ENCODE results near the gene PRR22. TPM values are rescaled to one million over a fixed set of nuclear protein-coding genes. Genes with fewer than 3 reads are reported as not detected.

The PRR22 gene
- total RNA-seq, 4 donors from 2014 or later, result 0.19 to 1.2 (median 1.0) TPM

GRCh38 chr19:5787409-5788182 is 3.0 kb upstream of the PRR22 start:
- intact Hi-C loops (cut with DNase I), result no loop called here
- H3K27ac ChIP-seq (replicated peaks in 1 of 4), result no peak overlapping the region
- H3K4me3 ChIP-seq, result no peak overlapping the region
- H3K9me3 ChIP-seq, result no peaks in the 10 kb centered on the region
- H3K36me3 ChIP-seq, result peaks cover 59 to 69% (median 65%) of the 10 kb centered on the region in 4 donors
- no peaks in the 10 kb centered on the region for H3K27me3 ChIP-seq
- WGBS, result 81% methylated on average over 14 of the region's 39 CpGs
- TF ChIP-seq POLR2AphosphoS5 (IDR thresholded peaks at IDR 0.05), result no peak
- TF ChIP-seq CTCF (IDR thresholded peaks at IDR 0.05), result no peak
- TF ChIP-seq POLR2A (IDR thresholded peaks at IDR 0.05; ENCODE audit: low read depth), result no peak
- TF ChIP-seq EP300 (IDR thresholded peaks at IDR 0.05), result no peak
- H3K4me1 ChIP-seq, result peaks cover 7 to 12% (median 9%) of the 10 kb centered on the region in 4 donors
- no peak for DNase-seq (ENCODE audit: extremely low spot score)

GRCh38 chr19:5786593-5787408 is 2.3 kb upstream of the PRR22 start:
- 89% methylated on average over 36 of the region's 44 CpGs for WGBS
- peaks cover 59 to 69% (median 65%) of the 10 kb centered on the region in 4 donors for H3K36me3 ChIP-seq

GRCh38 chr19:5785423-5785822 is 877 bp upstream of the PRR22 start:
- Histone ChIP-seq H3K4me3 (no peak overlapping the region), H3K4me1 (peaks cover 7 to 9% (median 8%) of the 10 kb centered on the region in 4 donors), H3K27ac (replicated peaks in 1 of 4) (no peak overlapping the region), H3K27me3 (no peaks in the 10 kb centered on the region), H3K9me3 (no peaks in the 10 kb centered on the region), H3K36me3 (peaks cover 59 to 69% (median 65%) of the 10 kb centered on the region in 4 donors)
- WGBS, result 96% methylated on average over 17 of the region's 37 CpGs
- TF ChIP-seq POLR2A (IDR thresholded peaks at IDR 0.05; ENCODE audit: low read depth), result no peak
- no peak for TF ChIP-seq CTCF (IDR thresholded peaks at IDR 0.05)
- TF ChIP-seq POLR2AphosphoS5 (IDR thresholded peaks at IDR 0.05), result no peak
- TF ChIP-seq EP300 (IDR thresholded peaks at IDR 0.05), result no peak
- intact Hi-C loops (cut with DNase I), result no loop called here
- no peak for DNase-seq (ENCODE audit: extremely low spot score)

More at GRCh38 chr19:5786593-5787408, 2.3 kb upstream of the PRR22 start:
- TF ChIP-seq POLR2AphosphoS5 (IDR thresholded peaks at IDR 0.05) (no peak), EP300 (IDR thresholded peaks at IDR 0.05) (no peak), POLR2A (IDR thresholded peaks at IDR 0.05; ENCODE audit: low read depth) (no peak), CTCF (IDR thresholded peaks at IDR 0.05) (no peak)
- no peak for DNase-seq (ENCODE audit: extremely low spot score)
- no peak overlapping the region for H3K27ac ChIP-seq (replicated peaks in 1 of 4)
- H3K27me3 ChIP-seq, result no peaks in the 10 kb centered on the region
- H3K9me3 ChIP-seq, result no peaks in the 10 kb centered on the region
- intact Hi-C loops (cut with DNase I), result no loop called here
- peaks cover 7 to 12% (median 9%) of the 10 kb centered on the region in 4 donors for H3K4me1 ChIP-seq
- H3K4me3 ChIP-seq, result no peak overlapping the region

- Histone ChIP-seq H3K36me3 (peaks cover 41 to 49% (median 47%) of the 10 kb centered on the region in 4 donors), H3K27me3 (no peaks in the 10 kb centered on the region), H3K4me1 (no peaks in the 10 kb centered on the region), H3K9me3 (no peaks in the 10 kb centered on the region), H3K27ac (replicated peaks in 1 of 4) (no peak overlapping the region), H3K4me3 (no peak overlapping the region)
- DNase-seq (ENCODE audit: extremely low spot score), result no peak
- 77% methylated on average over 12 of the region's 48 CpGs for WGBS
- TF ChIP-seq EP300 (IDR thresholded peaks at IDR 0.05), result no peak
- no peak for TF ChIP-seq CTCF (IDR thresholded peaks at IDR 0.05)
- no peak for TF ChIP-seq POLR2A (IDR thresholded peaks at IDR 0.05; ENCODE audit: low read depth)
- TF ChIP-seq POLR2AphosphoS5 (IDR thresholded peaks at IDR 0.05), result no peak
- intact Hi-C loops (cut with DNase I), result no loop called here
Observed at GRCh38 chr19:5782945-5783919, 1.3 kb downstream of the PRR22 start.

All from esophagus muscularis mucosa (tissue), 4 donors.